A549 (cell line): ENCODE results near the gene SHBG. TPM values are rescaled to one million over a fixed set of nuclear protein-coding genes. Genes with fewer than 3 reads are reported as not detected.

Source experiments
- ATAC-seq, 2 experiments: fragments of 200-7000 bp in 1 of 2; fragments of >200 bp in 1 of 2; cut with Nextera tagmentation in 1 of 2; cut with Tn5 transposase in 1 of 2; 3 replicates each; pipeline versions ENCODE4 v1.8.0 to v1.9.1; 2018 to 2020; ENCODE audit warnings: mild to moderate bottlenecking in 1 of 2, moderate library complexity in 1 of 2
- CTCF ChIA-PET: fragments of 300-600 bp; sonication (Branson Sonifier 250); formaldehyde crosslinking; extraction: SDS; loops from one replicate; lab custom pipeline; 2021; ENCODE audit warnings: antibody characterized with exemption, inconsistent platforms; lab: Yijun Ruan, JAX
- POLR2A ChIA-PET: fragments of 350-600 bp; formaldehyde crosslinking; extraction: SDS; loops from one replicate; lab custom pipeline; 2021; ENCODE audit warnings: antibody characterized with exemption, inconsistent platforms; lab: Yijun Ruan, JAX
- DNase-seq, 2 experiments: peaks; one replicate each; pipeline versions ENCODE4 v3.0.0 to v3.0.0-alpha.2; 2011 to 2016; ENCODE audit warnings: low read depth in 1 of 2, low spot score in 1 of 2
- FAIRE-seq: peaks from 2 replicates; lab custom pipeline; 2011; peaks lifted over from hg19 to GRCh38; lab: Jason Lieb, UNC
- H3K27ac ChIP-seq, 2 experiments: fragments of >200 bp; sonication (Bioruptor Twin); formaldehyde crosslinking; 3 replicates each; pipeline ENCODE4 v1.5.1; 2016 to 2017
- H3K4me1 ChIP-seq: fragments of >200 bp; sonication (Bioruptor Twin); formaldehyde crosslinking; 3 replicates; pipeline ENCODE4 v1.6.1; 2016
- H3K4me2 ChIP-seq: fragments of >200 bp; sonication (Bioruptor Twin); formaldehyde crosslinking; 3 replicates; pipeline ENCODE4 v1.6.1; 2016
- H3K4me3 ChIP-seq: fragments of >200 bp; sonication (Bioruptor Twin); formaldehyde crosslinking; 3 replicates; pipeline ENCODE4 v1.5.1; 2016
- H3K9me3 ChIP-seq: fragments of >200 bp; sonication (Bioruptor Twin); formaldehyde crosslinking; 3 replicates; pipeline ENCODE4 v1.6.1; 2016
- EHMT2 ChIP-seq: fragments of 200-600 bp; sonication (generic); IDR thresholded peaks from 2 replicates; pipeline ENCODE4 v1.6.1; 2016; ENCODE audit warnings: antibody characterized with exemption, low read depth, mild to moderate bottlenecking, moderate library complexity
- FOSL2 ChIP-seq, 2 experiments: fragments of 450-650 bp in 1 of 2; fragments of >200 bp in 1 of 2; sonication (Bioruptor Twin) in 1 of 2; formaldehyde crosslinking; IDR thresholded peaks; 2 replicates each; pipeline versions ENCODE4 v1.5.0 to v1.6.1; 2016 to 2020; ENCODE audit warnings: mild to moderate bottlenecking in 1 of 2, moderate library complexity in 1 of 2
- JUN ChIP-seq, 2 experiments: fragments of >200 bp; sonication (Bioruptor Twin); formaldehyde crosslinking; IDR thresholded peaks; 2 replicates in 1 of 2; 3 replicates in 1 of 2; pipeline ENCODE4 v1.6.1; 2016 to 2017
- JUNB ChIP-seq: fragments of >200 bp; sonication (Bioruptor Twin); formaldehyde crosslinking; IDR thresholded peaks from 2 replicates; pipeline ENCODE4 v1.6.1; 2016
- KDM1A ChIP-seq: fragments of 200-600 bp; sonication (generic); IDR thresholded peaks from 2 replicates; pipeline ENCODE4 v1.6.1; 2016; ENCODE audit warnings: low read depth, mild to moderate bottlenecking
- KDM5A ChIP-seq: fragments of 200-600 bp; sonication (generic); IDR thresholded peaks from 2 replicates; pipeline ENCODE4 v1.6.1; 2016; ENCODE audit warnings: antibody characterized with exemption, mild to moderate bottlenecking
- POLR2AphosphoS2 ChIP-seq: conservative IDR thresholded peaks from 2 replicates; pipeline ENCODE4 v1.6.1; 2012; ENCODE audit warnings: low read length, improper control_type of control experiment, inconsistent platforms
- RFX5 ChIP-seq: fragments of 450-650 bp; IDR thresholded peaks from 2 replicates; pipeline ENCODE4 v1.7.1; 2014; ENCODE audit warnings: antibody characterized with exemption, mild to moderate bottlenecking, moderate library complexity
- ZC3H11A ChIP-seq: fragments of 450-650 bp; IDR thresholded peaks from 2 replicates; pipeline ENCODE4 v1.6.1; 2014; ENCODE audit warnings: antibody characterized with exemption, mild to moderate bottlenecking
- ZFP36 ChIP-seq: fragments of 450-650 bp; IDR thresholded peaks from 2 replicates; pipeline ENCODE4 v1.6.1; 2014; ENCODE audit warnings: borderline replicate concordance; ENCODE audit not compliant: partially characterized antibody
- WGBS: methylation state at CpG from one replicate; pipeline ENCODE4 v1.1.6; 2017; ENCODE audit errors: missing lambda C conversion rate; 5-methylcytosine and 5-hydroxymethylcytosine counted together
- polyA plus RNA-seq, 4 experiments: library from polyadenylated mRNA; depleted of rRNA in 3 of 4; stranded (reverse); fragments of >200 nt; fragmentation: RNase III in 1 of 4; extraction: RNeasy Plus Mini Kit Qiagen cat#74134 plus additional on column Dnase treatment in 1 of 4; gene quantifications; 2 replicates in 3 of 4; 3 replicates in 1 of 4; pipeline ENCODE4 v1.2.3, GENCODE V29; 2011 to 2017
- TF ChIP-seq, protein P1 (sequence below): IDR thresholded peaks from 2 replicates; pipeline ENCODE4 v1.6.1; 2012
- TF ChIP-seq, protein P2 (sequence below): fragments of 150-350 bp; IDR thresholded peaks from 2 replicates; pipeline ENCODE4 v1.6.1; 2014; ENCODE audit warnings: low read depth, mild to moderate bottlenecking, low read length
- TF ChIP-seq, protein P3 (sequence below): IDR thresholded peaks from 2 replicates; pipeline ENCODE4 v1.6.1; 2012
- TF ChIP-seq, protein P4 (sequence below): fragments of 250-450 bp; sonication (Bioruptor Pico); IDR thresholded peaks from 2 replicates; pipeline ENCODE4 v1.5.0; 2021; ENCODE audit warnings: mild to moderate bottlenecking, moderate library complexity, borderline replicate concordance

SHBG gene
- polyA plus RNA-seq, 2 of the 4 experiments (the other 2 are of a cell fraction) = 0.31 to 0.63 TPM

GRCh38 chr17:7589891-7590691 is 39.8 kb upstream of the SHBG start, which contains the start of gene SOX15:
TSS of gene SOX15 (minus strand) at chr17:7590094. CDS start at chr17:7589676, 418 bp downstream.
- Histone ChIP-seq H3K4me1 (peaks cover 31% of the 10 kb centered on the region), H3K4me2 (peak within 1 kb of the TSS; percentile 44), H3K27ac (peak within 1 kb of the TSS; percentile 50 to 78; a peak in 5 of 6 replicates)
- TF ChIP-seq KDM1A (no peak), JUN (IDR thresholded peaks at IDR 0.05) (peak in 1 of 2 experiments; percentile 33; a peak in 2 of 5 replicates), RFX5 (no peak), ZC3H11A (no peak), FOSL2 (IDR thresholded peaks at IDR 0.05) (no peak), FOSL2 (CRISPR knock-in tag; IDR thresholded peaks at IDR 0.05) (peak; percentile 23; the same call in 1 of the 2 replicates)
- TF ChIP-seq, all 56 proteins: peak for 2
- DNase-seq (no peak), FAIRE-seq (no peak), ATAC-seq (peak; percentile 1 to 10; a peak in 1 of 6 replicates)
- no peaks in the 10 kb centered on the region for H3K9me3 ChIP-seq
- 68% methylated on average over 22 of the region's 24 CpGs for WGBS
- ChIA-PET POLR2A (interaction anchor here (0.8 to 3.0 kb wide), 5 partner anchors 10 to 97 kb away, joined by 3 to 16 read pairs (median 10); partner anchors contain the start of genes CD68, SAT2 and TP53), CTCF (interaction anchor here (0.6 to 12.1 kb wide), 23 partner anchors 11 to 234 kb away, joined by 3 to 184 read pairs (median 7); partner anchors contain the start of genes ATP1B2, CD68, DNAH2 and FXR2)
- no peak within 1 kb of the TSS for H3K4me3 ChIP-seq

GRCh38 chr17:7590743-7591142 is 39.2 kb upstream of the SHBG start:
- Histone ChIP-seq H3K9me3 (no peaks in the 10 kb centered on the region), H3K4me3 (no peak overlapping the region), H3K27ac (peak overlapping the region; percentile 50 to 78; a peak in 5 of 6 replicates), H3K4me1 (peaks cover 31% of the 10 kb centered on the region), H3K4me2 (peak overlapping the region; percentile 44)
- TF ChIP-seq, protein P1, sequence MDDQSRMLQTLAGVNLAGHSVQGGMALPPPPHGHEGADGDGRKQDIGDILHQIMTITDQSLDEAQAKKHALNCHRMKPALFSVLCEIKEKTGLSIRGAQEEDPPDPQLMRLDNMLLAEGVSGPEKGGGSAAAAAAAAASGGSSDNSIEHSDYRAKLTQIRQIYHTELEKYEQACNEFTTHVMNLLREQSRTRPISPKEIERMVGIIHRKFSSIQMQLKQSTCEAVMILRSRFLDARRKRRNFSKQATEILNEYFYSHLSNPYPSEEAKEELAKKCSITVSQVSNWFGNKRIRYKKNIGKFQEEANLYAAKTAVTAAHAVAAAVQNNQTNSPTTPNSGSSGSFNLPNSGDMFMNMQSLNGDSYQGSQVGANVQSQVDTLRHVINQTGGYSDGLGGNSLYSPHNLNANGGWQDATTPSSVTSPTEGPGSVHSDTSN = peak; percentile 34; the same call in 1 of the 2 replicates
- TF ChIP-seq, protein P2, sequence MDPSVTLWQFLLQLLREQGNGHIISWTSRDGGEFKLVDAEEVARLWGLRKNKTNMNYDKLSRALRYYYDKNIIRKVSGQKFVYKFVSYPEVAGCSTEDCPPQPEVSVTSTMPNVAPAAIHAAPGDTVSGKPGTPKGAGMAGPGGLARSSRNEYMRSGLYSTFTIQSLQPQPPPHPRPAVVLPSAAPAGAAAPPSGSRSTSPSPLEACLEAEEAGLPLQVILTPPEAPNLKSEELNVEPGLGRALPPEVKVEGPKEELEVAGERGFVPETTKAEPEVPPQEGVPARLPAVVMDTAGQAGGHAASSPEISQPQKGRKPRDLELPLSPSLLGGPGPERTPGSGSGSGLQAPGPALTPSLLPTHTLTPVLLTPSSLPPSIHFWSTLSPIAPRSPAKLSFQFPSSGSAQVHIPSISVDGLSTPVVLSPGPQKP = no peak
- TF ChIP-seq, protein P3, sequence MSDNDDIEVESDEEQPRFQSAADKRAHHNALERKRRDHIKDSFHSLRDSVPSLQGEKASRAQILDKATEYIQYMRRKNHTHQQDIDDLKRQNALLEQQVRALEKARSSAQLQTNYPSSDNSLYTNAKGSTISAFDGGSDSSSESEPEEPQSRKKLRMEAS = peak; percentile 24; the same call in 1 of the 2 replicates
- TF ChIP-seq JUN (IDR thresholded peaks at IDR 0.05) = 0 out of 5 replicates have a peak, but pooled peaks of 1 of the 2 experiments have one; percentile 26
- TF ChIP-seq JUNB = no peak
- TF ChIP-seq EHMT2 = no peak
- TF ChIP-seq, protein P4, sequence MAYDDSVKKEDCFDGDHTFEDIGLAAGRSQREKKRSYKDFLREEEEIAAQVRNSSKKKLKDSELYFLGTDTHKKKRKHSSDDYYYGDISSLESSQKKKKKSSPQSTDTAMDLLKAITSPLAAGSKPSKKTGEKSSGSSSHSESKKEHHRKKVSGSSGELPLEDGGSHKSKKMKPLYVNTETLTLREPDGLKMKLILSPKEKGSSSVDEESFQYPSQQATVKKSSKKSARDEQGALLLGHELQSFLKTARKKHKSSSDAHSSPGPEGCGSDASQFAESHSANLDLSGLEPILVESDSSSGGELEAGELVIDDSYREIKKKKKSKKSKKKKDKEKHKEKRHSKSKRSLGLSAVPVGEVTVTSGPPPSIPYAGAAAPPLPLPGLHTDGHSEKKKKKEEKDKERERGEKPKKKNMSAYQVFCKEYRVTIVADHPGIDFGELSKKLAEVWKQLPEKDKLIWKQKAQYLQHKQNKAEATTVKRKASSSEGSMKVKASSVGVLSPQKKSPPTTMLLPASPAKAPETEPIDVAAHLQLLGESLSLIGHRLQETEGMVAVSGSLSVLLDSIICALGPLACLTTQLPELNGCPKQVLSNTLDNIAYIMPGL (CRISPR knock-in tag) = no peak
- TF ChIP-seq KDM5A = no peak
- peak; percentile 54 for ATAC-seq
- DNase-seq = peak; percentile 44 to 69
- CTCF ChIA-PET = interaction anchor here (1.3 to 12.1 kb wide), 7 partner anchors 13 to 235 kb away, joined by 3 to 184 read pairs (median 21); partner anchors contain the start of genes CD68, DNAH2, FXR2 and TP53
- WGBS = 62% methylated on average over 4 of the region's 4 CpGs
- POLR2A ChIA-PET = interaction anchor here (1.9 to 3.0 kb wide), 3 partner anchors 11 to 97 kb away, joined by 10 to 16 read pairs (median 12); partner anchors contain the start of genes CD68 and TP53
- FAIRE-seq = no peak

GRCh38 chr17:7591596-7591995 is 38.3 kb upstream of the SHBG start:
- no peak overlapping the region for H3K4me3 ChIP-seq
- ATAC-seq (no peak), FAIRE-seq (no peak), DNase-seq (no peak)
- ChIA-PET CTCF (interaction anchor here (0.6 to 5.5 kb wide), 7 partner anchors 8 to 125 kb away, joined by 3 to 38 read pairs (median 5); partner anchors contain the start of genes CD68, MPDU1, TP53 and WRAP53), POLR2A (interaction anchor here (1.9 kb wide), 1 partner anchor 96 kb away, joined by 10 read pairs; the partner anchor contains the start of gene TP53)
- no peak overlapping the region; the same call in 2 of the 3 replicates for H3K4me2 ChIP-seq
- peak overlapping the region in 1 of 2 experiments; percentile 78; a peak in 4 of 6 replicates for H3K27ac ChIP-seq
- no peaks in the 10 kb centered on the region for H3K9me3 ChIP-seq
- WGBS = 91% methylated on average over 5 of the region's 5 CpGs
- peaks cover 30% of the 10 kb centered on the region for H3K4me1 ChIP-seq
- no peak for TF ChIP-seq ZFP36
- TF ChIP-seq POLR2AphosphoS2 = 0 out of 2 replicates have a peak, but pooled peaks have one; percentile 44
